Naive thymus-derived CD8-positive, alpha-beta T cell (primary cell): ENCODE data around the gene SMIM9. TPM values are rescaled to one million over a fixed set of nuclear protein-coding genes. Genes with fewer than 3 reads are reported as not detected.

Source experiments
- polyA plus RNA-seq, 3 donors: library from polyadenylated mRNA; unstranded; fragments of 300-500 nt; fragmentation: Illumina TruSeq; gene quantifications; one replicate each; pipeline ENCODE4 v1.2.3, GENCODE V29; 2021
- total RNA-seq, 8 experiments: library from RNA in 2 of 8; stranded (reverse) in 2 of 8; gene quantifications; one replicate each; pipeline ENCODE4 v1.2.3 and lab custom pipeline; 2021 to 2026

Gene SMIM9
- total and polyA plus RNA-seq, 5 experiments from 2014 or later = not detected

Other genes with a start within 250 kb of the SMIM9 start
- gene CTAG1A, start 249.5 kb downstream of the SMIM9 start, total RNA-seq = not detected
- gene CTAG1A, start 249.5 kb downstream of the SMIM9 start, polyA plus RNA-seq = not detected
- gene CTAG1B, start 215.4 kb downstream of the SMIM9 start, total RNA-seq = not detected
- not detected for gene CTAG1B, start 215.4 kb downstream of the SMIM9 start, polyA plus RNA-seq
- 10 to 100 TPM; 12.0 to 13.4 TPM for gene CTAG2, start 181.1 kb downstream of the SMIM9 start, total RNA-seq
- not detected for gene CTAG2, start 181.1 kb downstream of the SMIM9 start, polyA plus RNA-seq
- 1 to 10 TPM; 9.9 to 10.0 TPM for gene GAB3, start 83.6 kb downstream of the SMIM9 start, total RNA-seq
- gene GAB3, start 83.6 kb downstream of the SMIM9 start, polyA plus RNA-seq = 1 to 10 TPM in 2 of 3 donors, under 1 TPM in 1; 0.77 to 5.2 (median 1.2) TPM
- 10 to 100 TPM; 74.7 to 93.7 TPM for gene DKC1, start 71.8 kb downstream of the SMIM9 start, total RNA-seq
- gene DKC1, start 71.8 kb downstream of the SMIM9 start, polyA plus RNA-seq = 10 to 100 TPM; 38.6 to 56.5 (median 44.2) TPM
- gene MPP1, start 29.2 kb downstream of the SMIM9 start, total RNA-seq = 10 to 100 TPM; 17.1 to 18.4 TPM
- gene MPP1, start 29.2 kb downstream of the SMIM9 start, polyA plus RNA-seq = 10 to 100 TPM; 10.6 to 18.9 (median 17.3) TPM
- gene F8A1, start 51.7 kb upstream of the SMIM9 start, total RNA-seq = 10 to 100 TPM; 44.5 to 47.9 TPM
- 100 to 1,000 TPM in 1 of 3 donors, 10 to 100 TPM in 2; 24.7 to 111 (median 38.9) TPM for gene F8A1, start 51.7 kb upstream of the SMIM9 start, polyA plus RNA-seq
- 1 to 10 TPM; 1.1 to 1.6 TPM for gene F8, start 188.1 kb upstream of the SMIM9 start, total RNA-seq
- 1 to 10 TPM; 2.4 to 5.5 (median 2.7) TPM for gene F8, start 188.1 kb upstream of the SMIM9 start, polyA plus RNA-seq
- gene FUNDC2, start 192.2 kb upstream of the SMIM9 start, total RNA-seq = 10 to 100 TPM; 48.2 to 59.9 TPM
- 100 to 1,000 TPM; 161 to 203 (median 178) TPM for gene FUNDC2, start 192.2 kb upstream of the SMIM9 start, polyA plus RNA-seq
- 1 to 10 TPM; 5.3 to 8.6 TPM for gene CMC4, start 236.5 kb upstream of the SMIM9 start, total RNA-seq
- gene CMC4, start 236.5 kb upstream of the SMIM9 start, polyA plus RNA-seq = 10 to 100 TPM; 25.6 to 27.7 (median 26.1) TPM
- 10 to 100 TPM; 17.7 to 23.2 TPM for gene MTCP1, start 236.5 kb upstream of the SMIM9 start, total RNA-seq
- gene MTCP1, start 236.5 kb upstream of the SMIM9 start, polyA plus RNA-seq = 10 to 100 TPM; 27.9 to 37.9 (median 29.3) TPM
- gene BRCC3, start 236.8 kb upstream of the SMIM9 start, total RNA-seq = 10 to 100 TPM; 18.3 to 19.5 TPM
- 10 to 100 TPM; 17.0 to 25.7 (median 17.4) TPM for gene BRCC3, start 236.8 kb upstream of the SMIM9 start, polyA plus RNA-seq